ENCODE results near the gene GJC1. TPM values are rescaled to one million over a fixed set of nuclear protein-coding genes. Genes with fewer than 3 reads are reported as not detected.
A peak's percentile ranks its signal among the peaks of the same experiment; 100 is the strongest.

Gene GJC1
- total RNA-seq, 4 donors from 2014 or later = 3.1 to 18.6 (median 9.0) TPM

DNA sequence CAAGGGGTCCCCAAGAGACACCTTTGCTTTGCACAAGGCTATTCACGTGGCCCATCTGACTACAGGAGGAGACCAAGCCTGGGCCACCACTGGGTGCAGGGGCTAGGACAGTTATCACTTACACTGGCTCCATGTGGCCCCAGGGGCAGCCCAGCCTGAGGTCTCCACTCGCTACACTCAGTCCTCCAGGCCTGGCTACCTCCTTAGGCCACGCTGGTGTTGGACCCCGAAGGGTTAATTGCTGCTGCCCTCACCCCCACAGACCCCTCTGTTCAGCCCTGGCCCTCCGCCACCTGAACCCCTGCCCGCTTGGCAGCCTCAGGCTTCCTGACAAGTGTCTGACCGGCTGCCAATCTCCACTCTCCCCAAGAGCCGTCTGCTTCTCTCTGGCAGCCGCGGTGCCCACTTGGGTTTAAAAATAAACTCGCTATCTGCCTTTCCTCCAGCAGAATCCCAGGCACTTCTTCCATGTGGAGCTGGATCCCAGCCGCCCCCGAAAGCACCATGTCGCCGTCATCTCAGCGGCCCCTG, 43.5 kb downstream of the GJC1 start:
- Histone ChIP-seq H3K9me3 (no peaks in the 10 kb centered on the region), H3K27ac (no peak overlapping the region), H3K27me3 (no peaks in the 10 kb centered on the region), H3K4me3 (no peak overlapping the region), H3K36me3 (no peaks in the 10 kb centered on the region), H3K4me1 (peaks cover 0 to 14% (median 0%) of the 10 kb centered on the region in 4 donors)
- DNase-seq (ENCODE audit: low spot score in 2 of 2) = no peak
- WGBS, 2 donors = 26 to 41% methylated on average over 15 to 16 of the region's 16 CpGs
- TF ChIP-seq POLR2A (IDR thresholded peaks at IDR 0.05) (no peak), EP300 (IDR thresholded peaks at IDR 0.05) (no peak)
- TF ChIP-seq, protein P1, sequence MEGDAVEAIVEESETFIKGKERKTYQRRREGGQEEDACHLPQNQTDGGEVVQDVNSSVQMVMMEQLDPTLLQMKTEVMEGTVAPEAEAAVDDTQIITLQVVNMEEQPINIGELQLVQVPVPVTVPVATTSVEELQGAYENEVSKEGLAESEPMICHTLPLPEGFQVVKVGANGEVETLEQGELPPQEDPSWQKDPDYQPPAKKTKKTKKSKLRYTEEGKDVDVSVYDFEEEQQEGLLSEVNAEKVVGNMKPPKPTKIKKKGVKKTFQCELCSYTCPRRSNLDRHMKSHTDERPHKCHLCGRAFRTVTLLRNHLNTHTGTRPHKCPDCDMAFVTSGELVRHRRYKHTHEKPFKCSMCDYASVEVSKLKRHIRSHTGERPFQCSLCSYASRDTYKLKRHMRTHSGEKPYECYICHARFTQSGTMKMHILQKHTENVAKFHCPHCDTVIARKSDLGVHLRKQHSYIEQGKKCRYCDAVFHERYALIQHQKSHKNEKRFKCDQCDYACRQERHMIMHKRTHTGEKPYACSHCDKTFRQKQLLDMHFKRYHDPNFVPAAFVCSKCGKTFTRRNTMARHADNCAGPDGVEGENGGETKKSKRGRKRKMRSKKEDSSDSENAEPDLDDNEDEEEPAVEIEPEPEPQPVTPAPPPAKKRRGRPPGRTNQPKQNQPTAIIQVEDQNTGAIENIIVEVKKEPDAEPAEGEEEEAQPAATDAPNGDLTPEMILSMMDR (IDR thresholded peaks at IDR 0.05) = no peak

DNA sequence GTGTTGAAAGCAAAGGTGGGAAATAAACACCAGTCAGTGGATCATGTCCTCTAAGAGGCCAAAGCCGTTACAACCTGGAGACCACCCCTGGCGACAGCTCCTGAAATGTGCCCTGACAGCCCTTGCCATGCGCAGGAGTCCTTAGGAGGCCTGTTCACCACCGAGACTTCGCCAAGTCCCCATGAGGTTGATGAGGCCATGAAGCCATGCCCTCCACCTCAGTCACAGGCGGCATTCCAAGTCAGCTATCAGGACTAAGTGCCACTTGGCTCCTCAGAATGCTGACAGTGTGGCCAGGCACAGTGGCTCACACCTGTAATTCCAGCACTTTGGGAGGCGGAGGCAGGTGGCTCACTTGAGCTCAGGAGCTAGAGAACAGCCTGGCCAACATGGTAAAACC, 44.2 kb downstream of the GJC1 start:
- WGBS, 2 donors = 90 to 96% methylated on average over 5 to 7 of the region's 7 CpGs
- Histone ChIP-seq H3K36me3 (no peaks in the 10 kb centered on the region), H3K4me1 (peaks cover 0 to 14% (median 0%) of the 10 kb centered on the region in 4 donors), H3K27ac (no peak overlapping the region), H3K9me3 (no peaks in the 10 kb centered on the region), H3K27me3 (no peaks in the 10 kb centered on the region), H3K4me3 (no peak overlapping the region)
- no peak for DNase-seq (ENCODE audit: low spot score in 2 of 2)
- TF ChIP-seq, protein P1 (IDR thresholded peaks at IDR 0.05) = no peak
- TF ChIP-seq POLR2A (IDR thresholded peaks at IDR 0.05) = no peak
- TF ChIP-seq EP300 (IDR thresholded peaks at IDR 0.05) = no peak

DNA sequence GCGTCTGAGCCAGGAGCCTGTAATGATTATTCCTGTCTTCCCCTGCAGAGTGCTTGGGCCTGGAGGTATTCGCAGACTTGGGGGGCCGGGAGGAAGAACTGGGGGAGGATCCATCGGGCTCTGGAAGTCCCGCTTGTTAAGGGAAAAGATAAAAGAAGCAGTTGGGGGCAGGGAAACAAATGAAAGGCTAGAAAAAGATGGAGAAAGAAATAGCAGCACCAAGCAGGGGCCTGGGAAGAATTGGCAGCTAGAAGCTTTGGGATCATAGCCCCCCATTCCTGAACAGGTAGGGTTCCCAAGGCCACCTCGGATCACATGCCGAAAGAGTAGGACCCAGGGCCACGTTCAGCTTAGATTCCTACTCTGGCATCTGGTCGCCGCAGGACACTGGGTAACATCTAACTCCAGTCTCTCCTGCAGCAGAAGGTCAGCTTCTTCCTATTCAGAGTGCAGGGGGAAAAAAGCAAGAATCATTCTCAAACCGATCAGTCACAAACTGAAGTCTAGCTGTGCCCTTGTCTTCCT, 47.7 kb downstream of the GJC1 start:
- no peak for DNase-seq (ENCODE audit: low spot score in 2 of 2)
- Histone ChIP-seq H3K9me3 (no peaks in the 10 kb centered on the region), H3K27ac (peak overlapping the region in 2 of 4 donors; percentile 8 to 38), H3K27me3 (peaks cover 0 to 4% of the 10 kb centered on the region in 2 donors), H3K4me3 (no peak overlapping the region), H3K36me3 (no peaks in the 10 kb centered on the region), H3K4me1 (peaks cover 0 to 23% (median 10%) of the 10 kb centered on the region in 4 donors)
- TF ChIP-seq POLR2A (IDR thresholded peaks at IDR 0.05) = no peak
- TF ChIP-seq, protein P1 (IDR thresholded peaks at IDR 0.05) = no peak
- no peak for TF ChIP-seq EP300 (IDR thresholded peaks at IDR 0.05)
- 52 to 58% methylated on average over 11 of the region's 11 CpGs for WGBS, 2 donors

DNA sequence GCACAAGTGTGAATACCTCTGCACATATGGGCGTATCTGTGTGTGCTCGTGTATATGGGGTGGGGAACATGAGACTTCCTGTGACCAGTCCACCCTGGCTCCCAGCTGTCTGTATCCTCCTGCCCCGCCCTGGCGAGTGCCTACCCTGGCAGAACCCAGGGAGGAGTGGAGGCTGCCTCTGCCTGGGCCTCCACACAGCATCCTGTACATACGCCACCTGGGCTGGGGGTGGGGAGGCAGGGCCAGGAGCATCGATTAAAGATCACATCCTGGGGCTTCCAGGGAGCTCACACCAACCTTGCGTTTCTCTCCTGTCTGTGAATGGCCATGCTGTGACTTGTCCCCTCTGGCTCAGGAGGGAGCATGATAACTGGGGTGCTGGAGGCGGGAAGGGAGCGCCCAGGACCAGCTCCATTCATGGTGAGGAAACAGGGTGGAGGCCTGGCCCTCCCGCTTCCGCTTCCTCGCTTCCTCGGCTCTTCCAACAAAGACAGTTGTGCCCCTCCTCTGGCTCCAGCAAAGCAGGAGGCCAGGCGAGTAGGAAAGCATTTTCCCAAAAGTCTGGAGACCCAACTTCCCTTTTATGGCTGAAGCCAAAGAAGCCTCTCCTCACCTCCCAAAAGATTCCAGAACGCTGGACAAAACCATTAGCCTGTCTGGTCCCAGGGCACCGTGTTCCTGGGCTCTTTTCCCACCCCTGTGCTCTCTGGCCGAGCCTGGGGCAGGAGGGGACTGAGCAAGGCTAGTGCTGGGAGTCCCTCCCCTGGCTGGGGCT, 48.3 kb downstream of the GJC1 start:
- 56 to 66% methylated on average over 15 to 17 of the region's 17 CpGs for WGBS, 2 donors
- Histone ChIP-seq H3K9me3 (no peaks in the 10 kb centered on the region), H3K4me3 (no peak overlapping the region), H3K27me3 (peaks cover 0 to 4% of the 10 kb centered on the region in 2 donors), H3K36me3 (no peaks in the 10 kb centered on the region), H3K27ac (peak overlapping the region in 2 of 4 donors; percentile 8 to 38), H3K4me1 (peaks cover 0 to 20% (median 10%) of the 10 kb centered on the region in 4 donors)
- TF ChIP-seq EP300 (IDR thresholded peaks at IDR 0.05) = no peak
- TF ChIP-seq POLR2A (IDR thresholded peaks at IDR 0.05) = no peak
- TF ChIP-seq, protein P1 (IDR thresholded peaks at IDR 0.05) = no peak
- no peak for DNase-seq (ENCODE audit: low spot score in 2 of 2)

All from tibial nerve (tissue), 4 donors.